Stimulated activated CD8-positive, alpha-beta memory T cell treated with anti-CD3 and anti-CD28 coated beads, Interleukin-4, amount 100 ng/mL, for 24 hours (primary cell): ENCODE results near the gene LPP.

Experiments
- DNase-seq: peaks from one replicate; pipeline ENCODE4 v3.0.0-alpha.2; 2020; ENCODE audit warnings: low read depth

Gene LPP

GRCh38 chr3:188918093-188918492 lies 764.1 kb downstream of the LPP start:
- DNase-seq: no peak

GRCh38 chr3:188923671-188924070 lies 769.7 kb downstream of the LPP start:
- DNase-seq: no peak

GRCh38 chr3:188925376-188925775 lies 771.4 kb downstream of the LPP start:
- no peak for DNase-seq

GRCh38 chr3:188926111-188926510 lies 772.2 kb downstream of the LPP start:
- DNase-seq: no peak

- DNase-seq: no peak
Observed at GRCh38 chr3:188926741-188927511, 773.0 kb downstream of the LPP start.

GRCh38 chr3:188927971-188928370 lies 774.0 kb downstream of the LPP start:
- DNase-seq: no peak

GRCh38 chr3:188929137-188929536 lies 775.2 kb downstream of the LPP start:
- DNase-seq: no peak

- DNase-seq: no peak
Observed at GRCh38 chr3:188931036-188931435, 777.1 kb downstream of the LPP start.

GRCh38 chr3:188931531-188931930 lies 777.6 kb downstream of the LPP start:
- no peak for DNase-seq

GRCh38 chr3:188934989-188935388 lies 781.0 kb downstream of the LPP start:
- DNase-seq: no peak

- no peak for DNase-seq
Observed at GRCh38 chr3:188936597-188937107, 782.7 kb downstream of the LPP start.

- DNase-seq: no peak
Observed at GRCh38 chr3:188937389-188937788, 783.4 kb downstream of the LPP start.

- no peak for DNase-seq
Observed at GRCh38 chr3:188938999-188939398, 785.0 kb downstream of the LPP start.

GRCh38 chr3:188939814-188940572 lies 786.0 kb downstream of the LPP start:
- DNase-seq: no peak
